ENCODE data around the gene TP63.

- TF ChIP-seq CTCF (IDR thresholded peaks at IDR 0.05): no peak
- TF ChIP-seq POLR2A (IDR thresholded peaks at IDR 0.05): no peak
Observed at GRCh38 chr3:189911001-189911400, 279.8 kb downstream of the TP63 start.
